ENCODE results near the gene SUMF2. TPM values are rescaled to one million over a fixed set of nuclear protein-coding genes. Genes with fewer than 3 reads are reported as not detected.
A peak's percentile ranks its signal among the peaks of the same experiment; 100 is the strongest.
"Not testable (repeated sequence)": the region's sequence is repeated elsewhere in the genome, so short reads cannot be mapped to it uniquely, and the experiment has no call there.

SUMF2 gene
- total and polyA plus RNA-seq, 3 experiments from 2014 or later, result 140 to 151 (median 140) TPM

DNA sequence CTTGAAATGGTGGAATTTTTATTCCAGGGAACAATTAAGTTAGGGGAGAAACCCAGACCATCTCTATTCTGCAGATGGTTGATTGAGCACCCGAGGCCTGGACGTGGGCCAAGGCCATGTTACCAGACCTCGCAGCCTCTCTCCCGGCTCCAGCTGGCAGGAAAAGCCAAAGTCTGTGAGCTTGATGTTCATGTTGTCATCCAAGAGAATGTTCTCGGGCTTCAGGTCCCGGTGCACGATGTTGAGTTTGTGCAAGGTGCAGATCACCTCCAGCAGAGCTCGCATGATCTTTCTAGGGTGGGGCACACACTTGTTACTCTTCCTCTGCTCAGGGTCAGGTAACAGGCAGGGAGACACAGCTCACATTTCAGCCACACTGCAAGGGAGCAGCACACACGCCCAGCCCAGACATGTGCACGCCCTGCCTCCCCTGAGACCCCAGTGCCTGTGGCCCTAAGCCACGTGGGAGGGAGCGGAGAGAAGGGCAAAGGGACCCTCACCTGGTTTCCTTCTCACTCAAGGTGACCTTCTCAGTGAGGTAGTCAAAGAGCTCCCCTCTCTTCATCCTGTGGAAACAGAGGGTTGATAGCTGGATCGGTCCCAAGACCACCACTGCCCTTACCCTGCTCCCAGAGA, 19.2 kb downstream of the SUMF2 start:
- Histone ChIP-seq H3K4me1 (ENCODE audit: insufficient read depth, low read length) (no peaks in the 10 kb centered on the region), H3K27me3 (ENCODE audit: insufficient read depth, low read length, poor library complexity, severe bottlenecking) (no peaks in the 10 kb centered on the region), H3K27ac (ENCODE audit: low read depth, low read length) (no peak overlapping the region), H3K36me3 (ENCODE audit: insufficient read depth, low read length) (no peaks in the 10 kb centered on the region), H3K9me3 (ENCODE audit: low read length) (no peaks in the 10 kb centered on the region), H3K4me3 (ENCODE audit: low read length) (no peak overlapping the region)
- POLR2A ChIA-PET, result no interaction called here
- H3K4me1 Mint-ChIP-seq, result no peaks in the 10 kb centered on the region
- no peak for DNase-seq
- peaks cover 0 to 56% (median 7%) of the 10 kb centered on the region in 3 donors for H3K36me3 Mint-ChIP-seq
- H3K27ac Mint-ChIP-seq, result peak overlapping the region in 1 of 8 donors; percentile 33
- H3K27me3 Mint-ChIP-seq, result no peaks in the 10 kb centered on the region
- H3K9me3 Mint-ChIP-seq, result no peaks in the 10 kb centered on the region
- H3K4me3 Mint-ChIP-seq, result no peak overlapping the region
- CTCF ChIA-PET, result interaction anchor here (1.7 kb wide), 1 partner anchor 9 kb away, joined by 13 read pairs; no protein-coding TSS in a partner anchor

DNA sequence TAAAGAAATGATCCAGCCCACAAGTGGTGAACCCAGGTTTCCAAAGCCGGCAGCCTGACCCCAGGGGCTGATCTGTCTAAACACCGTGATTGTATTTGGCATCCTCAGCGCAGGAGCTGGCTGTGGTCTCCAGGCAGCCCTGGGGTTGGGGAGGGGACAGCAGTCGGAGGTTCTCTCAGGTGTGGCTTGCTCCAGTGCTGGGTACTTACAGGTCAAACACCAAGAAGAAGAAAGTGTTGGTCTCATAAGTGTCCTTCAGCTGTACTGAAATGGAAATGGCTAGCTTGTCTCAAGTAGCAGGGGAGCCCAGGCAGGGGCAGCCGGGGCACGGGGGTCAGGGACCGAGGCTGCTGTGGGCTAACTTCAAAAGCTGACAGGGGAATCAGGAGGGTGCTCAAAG, 22.7 kb downstream of the SUMF2 start:
- H3K36me3 Mint-ChIP-seq, result peaks cover 0 to 30% (median 7%) of the 10 kb centered on the region in 3 donors
- no peak overlapping the region for H3K27ac ChIP-seq (ENCODE audit: low read depth, low read length)
- H3K9me3 Mint-ChIP-seq, result no peaks in the 10 kb centered on the region
- H3K27ac Mint-ChIP-seq, result peak overlapping the region in 1 of 8 donors; percentile 26
- no peak overlapping the region for H3K4me3 ChIP-seq (ENCODE audit: low read length)
- H3K36me3 ChIP-seq (ENCODE audit: insufficient read depth, low read length), result no peaks in the 10 kb centered on the region
- no peaks in the 10 kb centered on the region for H3K27me3 Mint-ChIP-seq
- ChIA-PET POLR2A (no interaction called here), CTCF (interaction anchor here (1.7 to 3.6 kb wide), 2 partner anchors 13 to 82 kb away, joined by 3 to 13 read pairs; no protein-coding TSS in a partner anchor)
- no peaks in the 10 kb centered on the region for H3K9me3 ChIP-seq (ENCODE audit: low read length)
- H3K27me3 ChIP-seq (ENCODE audit: insufficient read depth, low read length, poor library complexity, severe bottlenecking), result no peaks in the 10 kb centered on the region
- no peaks in the 10 kb centered on the region for H3K4me1 Mint-ChIP-seq
- no peaks in the 10 kb centered on the region for H3K4me1 ChIP-seq (ENCODE audit: insufficient read depth, low read length)
- no peak for DNase-seq
- H3K4me3 Mint-ChIP-seq, result no peak overlapping the region

DNA sequence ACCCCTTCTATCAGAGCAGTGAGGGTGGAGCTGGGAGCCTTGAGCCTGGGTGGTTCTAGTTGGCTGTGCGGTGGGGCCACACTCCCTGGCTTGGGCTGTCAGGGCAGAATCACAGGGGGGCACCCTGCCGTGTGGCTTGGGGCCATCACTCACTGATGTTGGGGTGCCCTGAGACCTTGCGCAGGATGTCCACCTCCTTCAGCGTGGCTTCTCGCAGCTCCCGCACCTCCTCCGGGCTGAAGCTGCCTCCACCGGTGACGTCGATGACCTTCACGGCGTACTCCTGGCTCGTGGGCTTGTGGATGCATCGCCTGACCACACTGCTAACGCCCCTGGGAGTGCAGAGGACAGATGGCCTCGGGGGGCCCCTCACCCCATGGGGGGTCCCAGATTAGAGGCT, 23.4 kb downstream of the SUMF2 start:
- Mint-ChIP-seq H3K9me3 (no peaks in the 10 kb centered on the region), H3K27ac (no peak overlapping the region), H3K4me1 (no peaks in the 10 kb centered on the region), H3K27me3 (no peaks in the 10 kb centered on the region), H3K4me3 (no peak overlapping the region), H3K36me3 (peaks cover 0 to 27% (median 4%) of the 10 kb centered on the region in 3 donors)
- Histone ChIP-seq H3K9me3 (ENCODE audit: low read length) (no peaks in the 10 kb centered on the region), H3K4me1 (ENCODE audit: insufficient read depth, low read length) (no peaks in the 10 kb centered on the region), H3K27me3 (ENCODE audit: insufficient read depth, low read length, poor library complexity, severe bottlenecking) (no peaks in the 10 kb centered on the region), H3K27ac (ENCODE audit: low read depth, low read length) (no peak overlapping the region), H3K4me3 (ENCODE audit: low read length) (no peak overlapping the region), H3K36me3 (ENCODE audit: insufficient read depth, low read length) (no peaks in the 10 kb centered on the region)
- no peak for DNase-seq
- POLR2A ChIA-PET, result no interaction called here
- CTCF ChIA-PET, result interaction anchor here (1.7 to 3.6 kb wide), 2 partner anchors 14 to 83 kb away, joined by 3 to 13 read pairs; no protein-coding TSS in a partner anchor

- ChIA-PET CTCF (no interaction called here), POLR2A (no interaction called here)
- Histone ChIP-seq H3K4me1 (ENCODE audit: insufficient read depth, low read length) (no peaks in the 10 kb centered on the region), H3K27me3 (ENCODE audit: insufficient read depth, low read length, poor library complexity, severe bottlenecking) (no peaks in the 10 kb centered on the region), H3K4me3 (ENCODE audit: low read length) (no peak overlapping the region), H3K36me3 (ENCODE audit: insufficient read depth, low read length) (no peaks in the 10 kb centered on the region), H3K9me3 (ENCODE audit: low read length) (no peaks in the 10 kb centered on the region), H3K27ac (ENCODE audit: low read depth, low read length) (no peak overlapping the region)
- Mint-ChIP-seq H3K27me3 (no peaks in the 10 kb centered on the region), H3K9me3 (no peaks in the 10 kb centered on the region), H3K4me1 (no peaks in the 10 kb centered on the region), H3K36me3 (peaks cover 0 to 15% (median 2%) of the 10 kb centered on the region in 3 donors), H3K27ac (no peak overlapping the region), H3K4me3 (no peak overlapping the region)
- DNase-seq, result no peak
Observed at GRCh38 chr7:56091591-56091990, 27.5 kb downstream of the SUMF2 start.

DNA sequence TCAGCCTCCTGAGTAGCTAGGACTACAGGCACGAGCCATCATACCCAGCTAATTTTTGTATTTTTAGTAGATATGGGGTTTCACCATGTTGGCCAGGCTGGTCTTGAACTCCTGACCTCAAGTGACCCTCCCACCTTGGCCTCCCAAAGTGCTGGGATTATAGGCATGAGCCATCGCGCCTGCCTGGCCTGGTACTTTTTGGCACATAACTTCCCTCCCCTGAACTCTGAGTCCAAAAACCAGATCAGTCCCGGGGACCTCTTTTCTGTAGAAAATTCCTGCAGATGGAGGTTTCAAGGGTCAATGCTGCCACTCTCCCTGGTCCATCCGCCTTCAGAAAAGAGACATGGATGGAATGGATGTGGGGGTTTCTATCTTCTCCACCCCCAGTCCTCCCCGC, 28.3 kb downstream of the SUMF2 start:
- H3K36me3 Mint-ChIP-seq, result peaks cover 0 to 10% (median 2%) of the 10 kb centered on the region in 3 donors
- POLR2A ChIA-PET; H3K4me1 Mint-ChIP-seq; H3K4me1 ChIP-seq (ENCODE audit: insufficient read depth, low read length); CTCF ChIA-PET; H3K9me3 ChIP-seq (ENCODE audit: low read length); DNase-seq; H3K27ac ChIP-seq (ENCODE audit: low read depth, low read length); H3K9me3 Mint-ChIP-seq; H3K27me3 ChIP-seq (ENCODE audit: insufficient read depth, low read length, poor library complexity, severe bottlenecking); H3K36me3 ChIP-seq (ENCODE audit: insufficient read depth, low read length); H3K27me3 Mint-ChIP-seq; H3K4me3 ChIP-seq (ENCODE audit: low read length); H3K4me3 Mint-ChIP-seq: not testable (repeated sequence)
- H3K27ac Mint-ChIP-seq, result peak overlapping the region in 2 of 8 donors; percentile 11 to 83

- Histone ChIP-seq H3K4me3 (ENCODE audit: low read length) (no peak within 1 kb of the TSS), H3K27me3 (ENCODE audit: insufficient read depth, low read length, poor library complexity, severe bottlenecking) (no peaks in the 10 kb centered on the region), H3K9me3 (ENCODE audit: low read length) (no peaks in the 10 kb centered on the region), H3K4me1 (ENCODE audit: insufficient read depth, low read length) (no peaks in the 10 kb centered on the region), H3K27ac (ENCODE audit: low read depth, low read length) (no peak within 1 kb of the TSS), H3K36me3 (ENCODE audit: insufficient read depth, low read length) (no peaks in the 10 kb centered on the region)
- peak within 1 kb of the TSS in 4 of 8 donors; percentile 11 to 83 (median 46) for H3K27ac Mint-ChIP-seq
- H3K27me3 Mint-ChIP-seq, result no peaks in the 10 kb centered on the region
- no peak for DNase-seq
- no peaks in the 10 kb centered on the region for H3K9me3 Mint-ChIP-seq
- no peaks in the 10 kb centered on the region for H3K4me1 Mint-ChIP-seq
- peaks cover 0 to 13% (median 2%) of the 10 kb centered on the region in 3 donors for H3K36me3 Mint-ChIP-seq
- H3K4me3 Mint-ChIP-seq, result no peak within 1 kb of the TSS
- POLR2A ChIA-PET, result interaction anchor here (1.0 kb wide), 1 partner anchor 29 kb away, joined by 12 read pairs; the partner anchor contains the start of gene SUMF2
- CTCF ChIA-PET, result interaction anchor here (0.6 kb wide), 1 partner anchor 25 kb away, joined by 3 read pairs; no protein-coding TSS in a partner anchor
Observed at GRCh38 chr7:56092789-56093531, 28.9 kb downstream of the SUMF2 start, which contains the start of gene PHKG1. Gene PHKG1 (minus strand): TSS chr7:56092952. CDS start chr7:56088941, 4,011 bp downstream.

- Histone ChIP-seq H3K4me3 (ENCODE audit: low read length) (no peak overlapping the region), H3K4me1 (ENCODE audit: insufficient read depth, low read length) (no peaks in the 10 kb centered on the region), H3K36me3 (ENCODE audit: insufficient read depth, low read length) (peaks cover 28% of the 10 kb centered on the region), H3K9me3 (ENCODE audit: low read length) (no peaks in the 10 kb centered on the region), H3K27ac (ENCODE audit: low read depth, low read length) (no peak overlapping the region), H3K27me3 (ENCODE audit: insufficient read depth, low read length, poor library complexity, severe bottlenecking) (no peaks in the 10 kb centered on the region)
- ChIA-PET CTCF (no interaction called here), POLR2A (no interaction called here)
- Mint-ChIP-seq H3K27ac (peak overlapping the region in 1 of 8 donors; percentile 50), H3K4me3 (no peak overlapping the region), H3K4me1 (no peaks in the 10 kb centered on the region), H3K9me3 (no peaks in the 10 kb centered on the region), H3K36me3 (peaks cover 0 to 41% (median 10%) of the 10 kb centered on the region in 3 donors), H3K27me3 (no peaks in the 10 kb centered on the region)
- DNase-seq, result no peak
Observed at GRCh38 chr7:56097700-56098099, 33.6 kb downstream of the SUMF2 start.
